ENCODE results near the gene RNF123.

DNA sequence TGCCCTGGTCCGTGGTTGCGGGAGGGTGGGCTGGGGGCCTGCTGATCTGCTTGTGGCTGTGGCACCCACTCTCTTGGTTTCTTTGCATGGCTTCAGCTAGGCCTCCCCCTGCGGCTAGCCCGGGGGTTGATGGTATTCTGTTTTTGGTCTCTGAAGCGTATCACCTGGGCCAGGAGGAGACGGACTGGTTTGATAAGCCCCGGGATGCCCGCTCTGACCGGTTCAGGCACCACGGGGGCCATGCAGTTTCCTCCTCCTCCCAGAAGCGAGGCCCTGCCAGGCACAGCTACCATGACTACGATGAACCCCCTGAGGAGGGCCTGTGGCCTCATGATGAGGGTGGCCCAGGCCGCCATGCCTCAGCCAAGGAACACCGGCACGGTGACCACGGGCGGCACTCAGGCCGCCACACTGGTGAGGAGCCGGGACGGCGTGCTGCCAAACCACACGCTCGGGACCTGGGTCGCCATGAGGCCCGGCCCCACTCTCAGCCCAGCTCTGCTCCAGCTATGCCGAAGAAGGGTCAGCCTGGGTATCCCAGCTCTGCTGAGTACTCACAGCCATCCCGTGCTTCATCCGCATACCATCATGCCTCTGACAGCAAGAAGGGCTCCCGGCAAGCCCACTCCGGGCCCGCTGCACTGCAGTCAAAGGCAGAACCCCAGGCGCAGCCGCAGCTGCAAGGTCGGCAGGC lies 26.5 kb upstream of the RNF123 start:
- no peak for TF ChIP-seq EZH2phosphoT487 (IDR thresholded peaks at IDR 0.05; ENCODE audit: insufficient read depth, low read depth)
- no peak for TF ChIP-seq EZH2 (IDR thresholded peaks at IDR 0.05; ENCODE audit: insufficient read depth, poor library complexity, severe bottlenecking)
